Measurements from ENCODE around the gene GLT8D1.

Gene GLT8D1

DNA sequence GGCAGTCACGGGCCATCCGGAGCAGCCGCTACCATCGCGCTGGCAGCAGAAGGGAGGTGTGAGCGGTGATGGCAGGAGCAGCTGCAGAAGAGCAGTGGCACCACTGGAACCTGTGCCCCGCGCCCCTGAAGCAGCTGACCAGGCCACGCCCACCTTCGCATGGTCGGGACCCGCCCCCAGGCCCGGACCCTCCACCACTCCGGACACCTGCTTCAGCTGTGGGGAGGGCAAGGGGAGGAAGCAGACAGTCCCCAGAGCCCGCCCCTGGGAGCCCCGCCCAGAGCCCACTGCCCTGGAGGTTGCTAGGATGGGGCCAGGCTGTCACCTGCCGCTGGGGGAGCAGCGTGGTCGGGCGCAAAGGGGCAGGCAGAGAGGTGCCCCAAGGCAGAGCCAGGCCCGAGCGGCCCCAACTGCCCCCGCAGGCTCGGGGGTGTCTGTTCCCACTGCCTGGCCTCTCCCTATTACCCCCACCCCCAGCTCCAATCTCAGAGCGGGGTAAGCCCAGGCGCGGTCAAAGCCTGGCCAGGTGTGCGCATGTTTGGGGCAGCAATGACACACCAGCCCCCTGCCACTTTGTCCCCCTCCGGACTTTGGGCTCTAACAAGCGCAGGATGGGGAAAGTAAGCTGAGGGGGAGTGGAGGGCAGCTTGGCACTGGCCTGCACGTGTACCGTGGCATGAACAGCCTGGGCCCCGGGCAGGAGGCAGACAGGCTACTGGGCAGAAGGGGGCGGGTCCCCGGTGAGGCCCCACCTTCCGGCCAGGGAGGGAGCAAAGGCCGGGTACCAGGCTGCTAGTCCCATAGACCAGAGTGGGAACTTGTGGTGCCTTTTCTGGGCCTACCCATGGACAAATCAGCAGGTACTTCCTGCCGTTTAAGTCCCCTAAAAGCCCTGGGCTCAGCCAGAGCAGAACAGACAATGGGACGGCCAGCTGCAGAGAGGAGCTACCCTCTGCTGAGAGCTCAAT is 9.0 kb upstream of the GLT8D1 start:
- no peak for FAIRE-seq
- DNase-seq (ENCODE audit: insufficient read length, low spot score) = no peak

DNA sequence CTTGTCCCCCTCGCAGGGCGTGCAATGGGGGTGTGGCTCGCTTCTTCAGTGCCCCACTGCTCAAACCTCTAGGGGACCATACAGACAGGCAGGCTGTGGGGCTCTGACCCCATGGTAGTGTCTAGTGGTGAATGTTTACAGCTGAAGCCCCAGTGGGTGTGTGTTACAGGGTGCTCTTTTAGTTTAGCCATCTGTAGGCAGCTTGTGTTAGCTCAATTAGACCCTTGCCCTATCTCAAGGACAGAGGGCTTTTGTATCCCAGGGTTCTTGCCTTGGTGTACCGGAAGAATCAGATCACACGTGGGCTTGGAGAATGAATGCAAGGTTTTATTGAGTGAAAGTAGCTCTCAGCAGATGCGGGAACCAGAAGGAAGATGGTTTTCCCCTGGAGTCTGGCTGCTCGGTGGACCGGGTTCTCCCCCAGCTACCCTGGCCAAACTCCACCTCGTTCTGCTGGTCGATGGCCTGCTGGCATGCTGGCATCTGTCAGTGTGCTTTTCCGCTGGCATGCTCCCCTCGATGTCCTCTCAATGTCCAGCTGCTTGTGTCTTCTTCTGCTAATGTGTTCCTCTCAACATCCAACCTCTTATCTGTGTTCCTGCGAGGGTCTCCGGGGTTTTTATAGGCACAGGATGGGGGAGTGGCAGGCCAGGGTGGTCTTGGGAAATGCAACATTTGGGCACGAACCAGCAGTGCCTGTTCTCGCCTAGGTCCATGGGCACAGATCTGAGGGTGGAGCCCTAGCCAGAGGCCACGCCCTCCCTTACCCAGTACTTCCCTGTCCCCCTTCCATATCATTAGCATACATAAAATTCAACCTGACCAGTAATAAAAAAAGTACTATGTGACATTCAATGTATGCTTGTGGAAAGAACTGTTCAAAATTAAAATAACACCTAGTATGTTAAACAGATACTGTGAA is 7.0 kb upstream of the GLT8D1 start:
- DNase-seq (ENCODE audit: insufficient read length, low spot score) (no peak), FAIRE-seq (no peak)

DNA sequence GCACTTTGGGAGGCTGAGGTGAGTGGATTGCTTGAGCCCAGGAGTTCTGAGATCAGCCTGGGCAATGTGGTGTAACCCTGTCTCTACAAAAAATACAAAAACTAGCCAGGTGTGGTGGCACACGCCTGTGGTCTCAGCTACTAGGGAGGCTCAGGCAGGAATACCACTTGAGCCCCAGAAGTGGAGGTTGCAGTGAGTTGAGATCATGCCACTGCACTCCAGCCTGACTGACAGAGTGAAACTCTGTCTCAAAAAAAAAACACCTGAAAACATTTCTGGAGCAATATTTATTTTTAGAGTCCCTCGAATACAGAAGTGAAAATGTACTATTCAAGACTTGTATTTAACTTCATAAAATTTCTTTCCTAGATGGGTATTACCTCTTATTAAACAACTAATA is 4.9 kb upstream of the GLT8D1 start:
- FAIRE-seq = no peak
- no peak for DNase-seq (ENCODE audit: insufficient read length, low spot score)

DNA sequence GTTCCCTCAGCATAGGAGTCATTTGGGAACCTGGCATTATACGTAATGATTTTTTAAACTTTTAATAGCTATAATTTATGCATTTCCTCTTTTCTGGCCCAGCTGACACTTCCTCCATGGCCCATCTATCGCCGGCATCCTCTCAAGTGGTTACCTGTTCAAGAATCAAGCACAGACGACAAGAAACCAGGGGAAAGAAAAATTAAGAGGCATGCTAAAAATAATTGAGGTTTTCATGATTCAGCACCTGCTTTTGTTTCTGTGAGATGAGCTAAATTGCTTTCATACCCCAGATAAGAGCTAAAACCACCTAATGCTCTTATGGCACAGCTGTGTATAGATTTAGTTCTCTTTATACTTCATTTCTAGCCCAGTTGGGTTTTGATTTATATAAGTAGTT is 2.0 kb upstream of the GLT8D1 start:
- no peak for DNase-seq (ENCODE audit: insufficient read length, low spot score)
- no peak for FAIRE-seq

DNA sequence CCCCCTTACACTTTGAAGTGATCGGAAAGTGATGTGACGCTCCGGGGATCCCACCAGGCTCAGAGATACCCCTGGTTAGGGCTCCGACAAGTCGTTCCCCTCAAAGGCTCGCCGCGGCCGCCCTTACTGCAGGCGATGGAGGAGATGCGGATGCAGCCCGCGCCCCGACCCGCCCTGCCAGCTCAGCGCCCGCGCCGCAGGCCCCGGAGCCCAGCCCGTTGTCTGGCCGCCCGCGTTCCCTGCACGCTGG is 228 bp downstream of the GLT8D1 start:
- FAIRE-seq (no peak), DNase-seq (ENCODE audit: insufficient read length, low spot score) (no peak)

DNA sequence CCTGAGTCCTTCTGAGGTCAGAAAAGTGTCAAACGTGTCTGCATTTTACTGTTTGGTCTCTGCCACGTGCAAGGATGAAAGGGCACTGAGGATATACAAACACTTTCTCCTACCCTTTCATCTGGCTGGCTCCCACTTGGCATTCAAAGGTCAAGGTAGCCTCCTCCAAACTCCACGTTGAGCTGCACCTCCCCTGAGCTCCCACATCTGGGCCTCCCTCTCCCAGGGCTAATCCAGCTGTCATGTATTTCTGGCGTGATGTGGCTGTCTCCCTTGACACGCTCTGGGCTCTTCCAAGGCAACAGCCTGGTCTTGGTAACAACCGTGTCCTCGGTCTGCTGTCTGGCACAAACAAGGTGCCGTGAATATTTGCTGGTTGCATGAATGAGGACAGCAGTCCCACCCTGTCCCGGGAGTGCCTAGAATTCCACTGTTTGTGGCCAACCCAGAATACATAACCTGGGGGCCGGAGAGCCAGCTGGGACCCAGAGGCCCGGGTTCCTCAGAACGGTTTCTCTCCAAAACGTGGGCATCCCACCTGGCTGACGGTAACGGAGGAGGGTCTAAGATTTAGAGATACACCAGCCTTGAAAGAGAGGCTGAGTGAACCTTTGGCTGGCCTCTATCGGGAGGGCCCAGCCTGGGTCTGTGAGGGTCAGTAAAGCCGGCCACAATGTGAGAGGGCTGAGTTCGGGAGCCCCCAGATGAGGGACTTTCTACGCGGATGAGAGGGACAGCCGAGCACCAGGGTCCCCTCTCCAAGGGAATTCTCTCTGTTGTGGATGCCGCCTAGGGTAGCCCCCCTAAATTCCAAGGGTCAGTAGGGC is 767 bp downstream of the GLT8D1 start:
- FAIRE-seq (no peak), DNase-seq (ENCODE audit: insufficient read length, low spot score) (peak; percentile 21)

DNA sequence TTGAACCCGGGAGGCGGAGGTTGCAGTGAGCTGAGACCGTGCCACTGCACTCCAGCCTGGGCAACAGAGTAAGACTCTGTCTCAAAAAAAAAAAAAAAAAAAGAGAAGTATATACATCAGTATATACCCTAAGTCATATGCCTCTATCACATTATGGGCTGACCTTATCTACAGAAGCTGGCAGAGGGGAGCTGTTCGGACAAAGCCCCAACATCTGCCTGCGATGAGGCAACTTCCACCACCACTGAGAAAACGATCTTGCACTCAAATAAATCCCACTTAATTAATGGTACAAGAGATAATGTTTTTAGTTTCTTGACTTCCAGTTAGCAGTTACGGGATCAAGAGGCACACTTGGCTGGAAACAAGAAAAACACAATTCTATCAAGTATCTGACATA is 2.2 kb downstream of the GLT8D1 start:
- FAIRE-seq (no peak), DNase-seq (ENCODE audit: insufficient read length, low spot score) (no peak)

DNA sequence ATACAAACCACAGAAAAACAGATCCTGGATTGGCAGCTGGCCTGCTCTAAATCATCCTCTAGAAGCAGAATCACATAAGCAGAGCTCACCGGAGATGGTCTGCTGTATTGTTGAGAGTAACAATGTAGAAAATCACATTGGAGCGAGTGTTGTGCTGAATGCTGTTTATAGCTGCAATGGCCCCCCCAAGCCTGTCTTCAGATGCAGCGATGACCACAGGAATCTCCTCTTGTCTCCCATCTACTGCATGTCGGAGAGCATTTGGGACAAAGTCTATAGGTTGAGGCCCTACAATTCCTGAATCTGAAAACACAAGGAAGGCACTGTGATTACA is 8.0 kb downstream of the GLT8D1 start:
- DNase-seq (ENCODE audit: insufficient read length, low spot score) (no peak), FAIRE-seq (no peak)

DNA sequence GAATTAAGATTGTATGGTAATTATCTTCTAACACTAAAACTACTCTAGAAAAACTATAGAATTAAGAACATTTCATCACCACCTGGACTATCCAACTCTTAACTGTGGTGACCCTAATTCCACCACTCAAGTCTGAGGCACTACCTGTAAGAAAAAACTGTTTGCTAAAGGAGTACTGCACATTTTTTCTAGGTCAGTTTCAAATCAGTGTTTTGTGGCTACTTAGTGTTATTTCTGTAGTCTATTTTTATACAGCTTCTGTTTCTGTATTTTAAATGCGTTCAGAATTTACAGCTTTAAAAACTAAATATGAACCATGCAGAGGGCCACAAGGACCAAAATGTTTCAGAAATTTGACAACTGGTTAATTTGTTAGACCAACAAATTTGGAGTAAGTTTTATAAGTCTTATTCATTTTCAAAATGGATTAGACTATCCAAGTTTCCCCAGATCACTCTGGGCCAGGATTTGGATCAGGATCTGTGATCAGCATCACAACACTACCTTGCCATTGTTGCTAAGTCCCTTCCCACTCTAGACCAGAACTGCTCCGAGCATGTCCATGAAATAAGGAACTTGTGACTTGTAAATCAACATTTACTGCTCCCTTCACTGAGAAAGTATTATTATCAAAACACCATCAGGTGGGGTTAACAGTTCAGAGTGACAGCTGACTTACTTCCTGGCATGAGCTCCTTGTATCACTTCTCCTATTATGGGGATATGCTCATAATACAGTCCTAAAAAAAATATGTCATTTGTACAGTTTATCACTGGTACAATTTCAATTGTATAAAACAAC is 8.6 kb downstream of the GLT8D1 start:
- FAIRE-seq (no peak), DNase-seq (ENCODE audit: insufficient read length, low spot score) (no peak)

DNA sequence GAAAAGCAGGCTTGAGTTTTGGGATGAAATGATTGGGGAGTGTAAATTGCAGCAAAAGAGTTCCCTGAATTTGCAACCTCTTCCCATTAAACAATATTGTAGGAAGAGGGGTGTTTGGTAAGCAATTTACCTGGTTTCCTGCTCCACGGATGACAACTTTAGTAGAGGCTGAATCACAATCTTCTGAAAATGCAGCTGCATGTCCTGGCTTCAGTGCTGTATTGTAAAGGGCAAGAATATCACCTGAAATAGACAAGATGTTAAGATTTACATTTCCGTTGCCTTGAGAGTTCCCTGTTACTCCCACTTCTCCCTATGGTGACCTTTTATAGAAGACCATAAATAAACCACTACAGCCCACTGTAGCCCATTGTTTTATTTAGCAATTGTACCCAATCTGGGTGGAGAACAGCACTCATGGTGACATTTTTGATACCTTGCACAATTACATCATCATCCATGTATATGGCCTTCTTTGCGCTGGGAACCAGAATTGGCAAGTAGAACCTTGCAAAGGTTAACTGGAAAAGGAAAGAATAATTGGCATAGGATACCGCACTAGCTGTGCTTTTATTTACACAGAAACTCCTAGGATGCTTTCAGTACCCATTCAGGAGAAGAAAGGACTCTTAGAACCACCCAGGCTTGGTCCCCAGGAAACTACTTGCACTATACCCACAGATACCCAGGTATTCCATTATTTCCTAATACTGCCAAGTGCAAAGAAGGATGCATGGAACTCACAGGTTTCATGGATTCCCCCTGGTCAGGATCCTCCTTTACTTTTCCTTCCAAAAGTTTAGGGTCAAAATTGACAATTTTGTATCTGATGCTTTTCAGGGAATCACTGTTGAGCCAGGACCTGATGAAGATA is 9.6 kb downstream of the GLT8D1 start:
- FAIRE-seq (no peak), DNase-seq (ENCODE audit: insufficient read length, low spot score) (no peak)

DNA sequence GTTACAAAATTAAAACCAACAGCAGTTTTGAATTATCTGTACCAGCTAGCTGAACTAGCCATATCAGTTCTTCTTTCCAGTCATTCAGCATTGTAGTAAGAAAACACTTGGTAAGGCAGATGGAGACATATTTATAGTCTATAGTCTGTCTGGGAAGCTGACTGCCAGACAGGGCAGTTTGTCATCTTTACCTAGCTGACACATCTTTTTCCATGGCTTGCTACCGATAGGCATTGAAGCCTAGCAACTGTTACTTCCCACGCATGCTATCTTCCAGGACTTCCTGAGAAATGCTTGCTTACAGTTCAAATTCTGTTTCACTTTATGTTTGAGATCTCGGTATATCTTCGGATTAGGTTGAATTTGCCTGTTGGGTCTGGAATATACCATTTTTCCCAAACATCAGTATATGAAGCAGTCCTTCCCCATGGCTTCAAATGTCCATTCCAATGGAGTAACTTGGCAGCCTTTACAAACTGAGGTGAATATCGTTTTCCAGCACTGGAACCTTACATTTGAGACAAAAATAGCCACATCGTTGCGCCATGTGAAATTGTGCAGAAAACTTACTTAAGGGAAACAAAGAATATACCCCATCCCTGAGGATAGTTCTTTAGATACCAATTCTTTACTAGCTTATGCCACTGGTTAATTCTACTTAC is 10.9 kb downstream of the GLT8D1 start:
- FAIRE-seq = peak; percentile 4
- no peak for DNase-seq (ENCODE audit: insufficient read length, low spot score)

DNA sequence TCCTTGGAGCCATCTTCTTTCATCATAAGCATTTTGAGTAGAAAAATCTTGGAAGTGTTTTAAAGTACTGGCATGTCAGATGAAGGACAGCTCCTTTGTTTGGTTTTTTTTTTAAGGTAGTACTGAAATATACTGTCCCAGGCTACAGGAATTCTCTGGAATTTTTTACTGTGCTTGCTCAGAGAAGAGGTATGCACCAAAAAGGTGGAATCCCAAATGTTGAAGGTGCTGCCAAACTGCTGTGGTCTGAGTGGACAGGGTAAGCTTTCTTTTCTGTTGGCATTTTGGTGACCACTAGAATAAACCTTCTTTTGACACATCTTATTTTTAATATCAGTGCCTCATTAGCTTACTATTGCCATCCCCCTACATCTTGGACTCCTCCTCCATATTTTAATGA is 12.5 kb downstream of the GLT8D1 start:
- DNase-seq (ENCODE audit: insufficient read length, low spot score) (no peak), FAIRE-seq (no peak)

DNA sequence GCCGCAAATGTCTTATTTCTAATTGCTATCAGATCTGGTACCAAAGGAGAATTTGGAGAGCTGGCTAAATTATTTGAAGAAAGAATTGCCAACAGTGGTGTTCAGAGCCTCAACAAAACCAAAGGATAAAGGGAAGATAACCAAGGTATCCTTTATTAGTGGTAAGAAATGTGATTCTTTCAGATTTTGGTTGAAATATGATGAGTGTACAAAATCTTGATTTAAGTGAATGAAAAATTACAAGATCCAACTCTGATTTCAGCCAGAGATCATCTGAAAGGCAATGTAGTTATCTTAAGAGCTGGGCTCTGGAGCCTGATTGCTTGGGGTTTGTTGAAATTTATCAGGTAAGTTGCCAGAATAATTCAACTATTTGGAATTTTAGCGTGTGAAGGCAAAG is 15.0 kb downstream of the GLT8D1 start:
- DNase-seq (ENCODE audit: insufficient read length, low spot score) (no peak), FAIRE-seq (no peak)

DNA sequence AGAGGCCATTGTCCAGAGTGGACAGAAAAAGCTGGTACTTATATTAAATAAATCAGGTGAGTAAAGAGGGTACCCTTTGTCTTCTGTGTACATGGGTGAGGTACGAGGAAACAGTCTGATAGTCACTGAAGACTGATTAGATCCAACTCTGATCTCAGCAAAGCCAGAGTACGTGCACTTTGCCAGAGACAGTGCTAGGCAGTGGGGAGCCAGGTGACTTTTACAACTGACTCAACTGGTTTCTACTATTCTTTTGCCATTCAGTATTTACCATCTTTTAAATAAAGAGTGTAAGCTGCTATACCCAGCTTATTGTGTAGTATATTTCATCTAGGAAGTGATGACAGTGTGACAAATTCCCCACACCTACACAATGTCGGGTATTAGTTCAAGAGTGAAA is 16.4 kb downstream of the GLT8D1 start:
- FAIRE-seq (no peak), DNase-seq (ENCODE audit: insufficient read length, low spot score) (no peak)

DNA sequence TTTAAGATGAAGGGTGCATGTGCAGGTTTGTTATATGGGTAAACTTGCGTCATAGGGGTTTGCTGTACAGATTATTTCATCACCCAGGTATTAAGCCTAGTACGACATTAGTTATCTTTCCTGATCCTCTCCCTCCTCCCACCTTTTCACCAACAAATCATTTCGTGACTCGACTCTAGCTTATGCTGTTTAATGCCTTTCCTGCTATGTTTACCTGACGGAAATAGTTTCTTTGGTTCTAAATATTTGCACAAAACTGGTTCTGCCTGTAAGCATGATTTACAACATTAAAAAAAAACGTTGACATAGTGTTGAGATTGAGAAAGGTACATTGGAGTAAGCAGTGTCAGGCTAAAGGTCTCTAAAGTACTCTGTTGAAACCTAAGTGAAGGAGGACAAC is 17.3 kb downstream of the GLT8D1 start:
- FAIRE-seq (no peak), DNase-seq (ENCODE audit: insufficient read length, low spot score) (no peak)

DNA sequence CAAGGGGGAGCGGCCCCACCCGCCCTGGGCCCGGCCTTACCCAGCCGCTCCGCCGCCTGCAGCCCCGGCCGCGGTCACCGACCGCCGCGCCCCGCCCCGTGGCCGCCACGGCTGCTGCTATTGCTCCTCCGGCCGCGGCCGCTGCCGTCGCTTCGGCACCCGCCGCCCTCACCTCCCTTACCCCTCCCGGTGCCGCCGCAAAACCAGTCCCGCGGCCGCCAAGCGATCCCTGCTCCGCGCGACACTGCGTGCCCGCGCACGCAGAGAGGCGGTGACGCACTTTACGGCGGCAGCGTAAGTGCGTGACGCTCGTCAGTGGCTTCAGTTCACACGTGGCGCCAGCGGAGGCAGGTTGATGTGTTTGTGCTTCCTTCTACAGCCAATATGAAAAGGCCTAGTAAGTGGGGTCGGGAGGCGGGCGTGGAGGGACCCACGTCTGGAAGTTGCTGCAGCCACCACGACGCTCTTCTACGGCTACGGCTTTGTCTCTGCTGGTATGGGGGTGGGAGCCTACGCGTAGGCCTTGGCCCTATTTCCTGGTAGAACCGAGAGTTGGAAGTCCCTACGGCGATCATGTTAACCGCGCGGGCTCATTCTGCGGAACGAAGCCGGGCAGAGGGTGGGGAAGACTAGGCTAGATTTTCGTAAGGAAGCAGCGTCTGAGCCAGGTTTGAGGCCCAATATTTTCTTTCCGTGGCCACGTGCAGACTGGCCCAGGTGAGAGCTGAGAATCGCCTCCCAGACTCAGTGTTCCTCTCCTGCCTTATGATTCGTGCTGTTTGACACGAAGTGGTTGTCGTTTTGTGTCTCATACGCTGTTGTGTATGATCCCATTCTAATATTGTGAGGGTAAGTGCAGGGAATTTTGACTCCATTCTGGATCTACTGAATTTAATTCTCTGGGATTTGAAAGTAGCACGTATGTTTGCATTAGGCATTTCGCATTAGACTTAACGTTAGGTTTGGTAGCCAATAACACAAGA is 19.6 kb downstream of the GLT8D1 start, which contains the start of the genes GNL3 and PBRM1:
Gene GNL3 (plus strand): TSS at position 324 of the 983 bp plus-strand sequence. CDS start 61 bp downstream, at position 385.
Gene PBRM1 (minus strand): TSS at position 205 of the 983 bp plus-strand sequence.
- DNase-seq (ENCODE audit: insufficient read length, low spot score) = peak; percentile 84
- FAIRE-seq = peak; percentile 100

DNA sequence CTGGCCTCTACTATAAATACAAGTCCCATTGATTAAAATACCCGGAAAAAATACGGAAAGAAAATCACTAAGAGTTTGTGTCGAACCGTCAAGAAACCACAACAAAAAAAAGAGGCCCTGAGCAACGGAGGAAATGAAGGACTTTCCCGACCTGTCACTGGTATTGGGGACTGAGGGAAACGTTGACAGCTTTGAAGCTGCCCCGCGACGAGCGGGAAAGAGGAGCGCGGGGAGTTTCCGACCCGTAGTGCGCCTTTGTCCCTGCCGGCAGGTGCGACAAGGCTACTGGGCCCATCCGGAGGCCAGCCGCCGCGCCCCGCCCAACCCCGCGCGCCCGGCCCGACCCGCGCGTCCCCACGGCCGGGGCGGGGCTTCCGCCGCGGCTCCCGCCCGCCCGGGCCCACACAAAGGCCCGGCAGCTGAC is 20.3 kb downstream of the GLT8D1 start:
- FAIRE-seq (no peak), DNase-seq (ENCODE audit: insufficient read length, low spot score) (peak; percentile 79)
